Measurements from ENCODE around the gene GJD2.

Gene GJD2

GRCh38 chr15:34790121-34790520 lies 35.3 kb upstream of the GJD2 start:
- TF ChIP-seq CTCF (IDR thresholded peaks at IDR 0.05; ENCODE audit: control insufficient read depth, insufficient read depth, low read depth, low read length, missing control alignments), result no peak
- DNase-seq (ENCODE audit: low read depth), result no peak
- no peak overlapping the region for H3K4me3 ChIP-seq (ENCODE audit: control insufficient read depth, low read depth, low read length)

- DNase-seq (ENCODE audit: low read depth), result no peak
- no peak overlapping the region for H3K4me3 ChIP-seq (ENCODE audit: control insufficient read depth, low read depth, low read length)
- no peak for TF ChIP-seq CTCF (IDR thresholded peaks at IDR 0.05; ENCODE audit: control insufficient read depth, insufficient read depth, low read depth, low read length, missing control alignments)
Measured at GRCh38 chr15:34789326-34789725, 34.5 kb upstream of the GJD2 start.

- no peak for TF ChIP-seq CTCF (IDR thresholded peaks at IDR 0.05; ENCODE audit: control insufficient read depth, insufficient read depth, low read depth, low read length, missing control alignments)
- H3K4me3 ChIP-seq (ENCODE audit: control insufficient read depth, low read depth, low read length), result no peak overlapping the region
- no peak for DNase-seq (ENCODE audit: low read depth)
Measured at GRCh38 chr15:34786206-34786605, 31.4 kb upstream of the GJD2 start.

GRCh38 chr15:34783991-34784390 lies 29.2 kb upstream of the GJD2 start:
- TF ChIP-seq CTCF (IDR thresholded peaks at IDR 0.05; ENCODE audit: control insufficient read depth, insufficient read depth, low read depth, low read length, missing control alignments), result no peak

GRCh38 chr15:34783431-34783830 lies 28.6 kb upstream of the GJD2 start:
- DNase-seq (ENCODE audit: low read depth), result no peak
- no peak overlapping the region for H3K4me3 ChIP-seq (ENCODE audit: control insufficient read depth, low read depth, low read length)
- TF ChIP-seq CTCF (IDR thresholded peaks at IDR 0.05; ENCODE audit: control insufficient read depth, insufficient read depth, low read depth, low read length, missing control alignments), result no peak

More at GRCh38 chr15:34783991-34784390, 29.2 kb upstream of the GJD2 start:
- H3K4me3 ChIP-seq (ENCODE audit: control insufficient read depth, low read depth, low read length), result no peak overlapping the region
- DNase-seq (ENCODE audit: low read depth), result no peak

GRCh38 chr15:34782901-34783300 lies 28.1 kb upstream of the GJD2 start:
- no peak for TF ChIP-seq CTCF (IDR thresholded peaks at IDR 0.05; ENCODE audit: control insufficient read depth, insufficient read depth, low read depth, low read length, missing control alignments)
- no peak for DNase-seq (ENCODE audit: low read depth)
- H3K4me3 ChIP-seq (ENCODE audit: control insufficient read depth, low read depth, low read length), result no peak overlapping the region

- no peak for DNase-seq (ENCODE audit: low read depth)
- H3K4me3 ChIP-seq (ENCODE audit: control insufficient read depth, low read depth, low read length), result no peak overlapping the region
- no peak for TF ChIP-seq CTCF (IDR thresholded peaks at IDR 0.05; ENCODE audit: control insufficient read depth, insufficient read depth, low read depth, low read length, missing control alignments)
Measured at GRCh38 chr15:34780725-34781124, 25.9 kb upstream of the GJD2 start.
